Measurements from ENCODE around the gene DDX27.
A peak's percentile ranks its signal among the peaks of the same experiment; 100 is the strongest.

The DDX27 gene

DNA sequence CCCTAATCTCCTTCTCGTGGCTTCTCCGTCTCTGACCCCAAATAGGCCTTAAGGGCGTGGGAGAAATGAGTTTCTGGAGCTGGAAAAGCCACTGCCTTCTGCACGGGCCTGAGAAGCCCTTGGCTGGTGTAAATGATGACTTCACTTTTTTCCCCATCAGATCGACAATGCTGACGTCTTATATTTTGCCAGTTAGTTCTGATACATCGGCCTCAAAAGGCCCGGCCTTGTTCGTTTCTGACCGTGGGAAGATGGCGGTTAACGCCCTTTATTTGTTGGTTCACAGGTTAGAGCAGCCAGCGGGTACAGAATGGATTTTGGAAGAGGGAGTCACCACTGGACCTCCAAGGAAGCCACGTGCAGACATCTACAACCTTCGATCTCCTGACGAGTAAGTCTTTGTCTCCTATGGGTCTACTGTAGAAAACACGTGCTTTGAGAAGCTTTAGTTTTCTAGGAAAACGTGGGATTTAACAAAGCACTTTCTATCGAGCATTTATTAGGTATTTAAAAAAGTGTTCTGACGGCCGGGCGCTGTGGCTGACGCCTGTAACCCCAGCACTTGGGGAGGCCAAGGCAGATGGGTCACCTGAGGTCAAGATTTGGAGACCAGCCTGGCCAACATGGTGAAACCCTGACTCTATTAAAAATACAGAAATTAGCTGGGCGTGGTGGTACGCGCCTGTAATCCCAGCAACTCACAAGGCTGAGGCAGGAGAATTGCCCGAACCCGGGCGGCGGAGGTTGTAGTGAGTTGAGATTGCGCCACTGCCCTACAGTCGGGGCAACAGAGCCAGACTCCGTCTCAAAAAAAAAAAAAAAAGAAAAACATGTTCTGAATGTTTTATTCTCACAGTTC, 59.8 kb downstream of the DDX27 start:
- peak; percentile 8 for DNase-seq (ENCODE audit: low spot score)

GRCh38 chr20:49279677-49280462, 60.7 kb downstream of the DDX27 start:
- peak; percentile 19 for DNase-seq (ENCODE audit: low spot score)

GRCh38 chr20:49280463-49281058, 61.3 kb downstream of the DDX27 start:
- peak; percentile 8 for DNase-seq (ENCODE audit: low spot score)

GRCh38 chr20:49281059-49281912, 62.1 kb downstream of the DDX27 start:
- DNase-seq (ENCODE audit: low spot score) = peak; percentile 73

DNA sequence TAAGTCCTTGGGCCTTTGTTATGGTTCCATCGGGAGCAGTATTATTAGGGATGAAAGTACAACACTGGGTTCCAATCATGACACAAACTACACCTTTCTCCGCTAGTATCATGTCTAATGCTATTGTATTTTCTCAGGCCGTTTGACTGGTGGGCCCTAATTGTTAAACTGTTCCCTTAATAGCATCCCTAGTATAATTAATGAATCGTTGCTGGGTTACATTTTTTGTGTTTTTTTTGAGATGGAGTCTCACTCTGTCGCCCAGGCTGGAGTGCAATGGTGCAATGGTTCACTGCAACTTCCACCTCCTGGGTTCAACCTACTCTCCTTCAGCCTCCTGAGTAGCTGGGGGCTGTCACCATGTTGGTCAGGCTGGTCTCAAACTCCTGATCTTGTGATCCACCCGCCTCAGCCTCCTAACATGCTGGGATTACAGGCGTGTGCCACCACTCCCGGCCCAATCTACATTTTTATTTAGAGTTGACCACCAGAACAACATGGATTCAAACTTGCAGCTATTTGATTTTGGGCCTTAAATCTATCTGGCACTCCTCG, 62.8 kb downstream of the DDX27 start:
- DNase-seq (ENCODE audit: low spot score) = no peak

GRCh38 chr20:49282584-49283171, 63.5 kb downstream of the DDX27 start:
- DNase-seq (ENCODE audit: low spot score) = no peak

DNA sequence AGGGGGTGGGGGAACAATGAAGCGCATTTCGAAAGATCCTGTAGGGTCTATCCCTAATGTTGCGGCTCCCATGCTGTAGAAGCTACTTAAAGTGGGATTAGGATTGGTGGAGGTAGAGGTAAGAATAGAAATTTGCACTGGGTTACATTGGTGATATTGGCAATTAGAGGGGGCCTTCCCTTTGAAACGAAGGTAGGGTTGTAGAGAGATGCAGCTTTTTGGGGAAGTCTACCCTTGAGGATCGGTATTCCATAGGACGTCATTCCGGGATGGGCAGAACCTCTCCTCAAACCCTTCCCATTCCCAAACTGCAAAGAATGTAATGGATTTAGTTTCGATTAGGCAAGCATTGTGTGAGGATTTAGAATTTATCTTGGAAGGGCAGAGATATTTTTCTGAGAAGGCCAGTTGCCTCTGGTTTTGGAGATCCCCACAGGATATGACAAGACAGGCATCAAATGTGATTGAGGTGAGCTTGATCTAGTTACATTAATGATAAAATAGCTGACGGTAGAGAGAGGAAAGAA, 64.0 kb downstream of the DDX27 start:
- peak; percentile 2 for DNase-seq (ENCODE audit: low spot score)

DNA sequence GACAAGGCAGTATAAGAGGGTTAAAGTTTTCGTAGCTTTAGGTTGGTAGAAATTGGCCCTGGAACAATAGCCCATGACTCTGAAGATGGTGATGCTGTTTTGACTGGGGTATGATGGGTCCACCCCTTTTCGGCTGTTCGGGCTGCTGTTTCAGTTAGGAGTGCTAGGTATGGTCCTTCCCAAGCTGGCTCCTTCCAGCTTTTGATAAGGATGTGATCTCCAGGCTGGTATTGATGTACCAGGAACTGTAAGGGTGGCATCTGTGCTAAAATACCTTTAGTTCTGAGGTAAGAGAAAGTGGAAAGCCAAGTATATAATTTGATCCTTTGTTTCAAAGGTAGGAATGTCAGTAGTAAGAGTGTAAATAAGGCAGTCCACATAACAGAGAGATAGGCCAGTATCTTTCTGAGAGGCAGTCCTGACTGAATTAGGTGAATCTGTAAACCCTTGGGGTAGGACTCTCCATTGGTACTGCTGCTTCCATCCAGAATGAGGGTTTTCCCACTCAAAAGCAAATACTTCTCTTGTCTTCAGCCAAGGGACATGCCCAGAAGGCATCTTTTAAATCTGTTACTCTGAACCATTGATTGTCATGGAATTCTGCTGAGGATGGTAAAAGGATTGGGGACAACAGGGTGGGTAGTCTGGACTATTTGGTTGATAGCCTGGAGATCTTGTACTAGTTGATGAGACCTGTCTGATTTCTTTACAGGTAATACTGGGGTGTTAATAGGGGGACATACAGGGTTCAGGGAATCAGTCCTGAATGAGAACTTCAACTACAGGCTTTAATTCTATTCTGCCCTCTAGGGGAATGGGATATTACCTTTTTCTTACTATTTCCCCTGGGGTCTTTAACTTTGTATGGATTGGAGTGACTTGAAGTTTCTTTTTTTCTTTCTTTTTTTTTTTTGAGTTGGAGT, 64.7 kb downstream of the DDX27 start:
- DNase-seq (ENCODE audit: low spot score) = peak; percentile 5

GRCh38 chr20:49284818-49285217, 65.6 kb downstream of the DDX27 start:
- peak; percentile 6 for DNase-seq (ENCODE audit: low spot score)

DNA sequence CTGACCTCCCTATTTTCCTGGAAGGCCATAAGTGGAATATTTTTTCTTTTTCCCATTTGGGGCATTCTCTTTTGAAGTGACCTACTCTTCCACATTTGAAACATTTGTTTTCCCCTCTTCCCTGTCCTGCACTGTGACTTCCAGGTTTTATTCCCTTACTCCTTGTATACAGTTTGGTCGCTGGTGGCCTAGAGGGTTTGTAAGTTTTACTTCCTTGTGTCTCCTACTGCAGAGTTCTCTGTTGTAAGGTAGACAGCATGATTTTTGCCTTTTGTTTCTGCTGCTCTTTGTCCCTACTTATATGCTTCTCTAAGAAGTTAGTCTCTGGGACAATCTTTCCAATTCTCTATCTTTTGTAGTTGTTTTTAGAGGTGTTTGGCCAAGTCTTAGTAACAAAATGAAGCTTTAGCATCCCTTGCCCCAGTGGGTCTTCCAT, 66.0 kb downstream of the DDX27 start:
- no peak for DNase-seq (ENCODE audit: low spot score)

DNA sequence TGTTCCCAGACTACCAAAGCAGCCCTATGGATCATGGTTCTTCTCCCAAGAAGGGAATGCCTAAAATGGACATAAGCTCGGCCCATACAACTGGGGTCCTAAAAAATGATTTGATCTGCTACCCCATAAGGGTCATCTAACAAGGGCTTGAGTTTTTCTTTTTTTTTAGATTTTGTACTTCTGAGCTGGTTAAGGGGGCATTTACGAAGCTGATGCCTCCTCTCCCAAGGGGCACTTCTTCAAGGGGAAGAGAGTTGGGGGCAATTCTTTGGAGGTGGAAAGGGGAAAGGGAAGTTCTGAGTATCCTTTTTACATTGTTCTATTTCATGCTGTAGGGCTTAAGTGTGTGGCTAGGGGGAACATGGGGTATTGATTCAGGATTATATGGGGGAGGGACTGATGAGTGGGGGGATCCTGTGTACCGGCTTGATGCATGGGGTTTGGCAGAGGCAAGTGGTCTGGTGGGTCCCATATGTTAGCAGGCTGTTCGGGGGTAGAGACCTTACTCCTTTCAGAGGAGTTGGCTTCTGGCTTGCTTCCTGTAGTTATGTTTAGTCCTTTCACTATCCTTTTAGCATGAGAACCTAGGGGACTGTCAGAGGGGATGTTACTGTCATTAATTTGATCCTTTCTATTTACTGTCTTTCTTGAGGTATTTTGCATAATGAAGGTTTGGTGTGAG, 66.7 kb downstream of the DDX27 start:
- DNase-seq (ENCODE audit: low spot score) = no peak

GRCh38 chr20:49286689-49287551, 67.7 kb downstream of the DDX27 start:
- peak; percentile 91 for DNase-seq (ENCODE audit: low spot score)

- peak; percentile 15 for DNase-seq (ENCODE audit: low spot score)
These were observed 68.5 kb downstream of the DDX27 start for GRCh38 chr20:49287555-49288249.

- DNase-seq (ENCODE audit: low spot score) = no peak
These were observed 69.1 kb downstream of the DDX27 start for GRCh38 chr20:49288250-49288751.

GRCh38 chr20:49288784-49289696, 69.8 kb downstream of the DDX27 start:
- DNase-seq (ENCODE audit: low spot score) = peak; percentile 37

- DNase-seq (ENCODE audit: low spot score) = no peak
These were observed 71.5 kb downstream of the DDX27 start for GRCh38 chr20:49290608-49291191.
